GM18907 (cell line): ENCODE measurements around the gene SLX4.

Experiments
- ATAC-seq: cut with Tn5 transposase; IDR thresholded peaks from one replicate; pipeline ENCODE4 v1.9.1; 2021; ENCODE audit warnings: mild to moderate bottlenecking, moderate library complexity; ENCODE audit not compliant: unreplicated experiment

The SLX4 gene

DNA sequence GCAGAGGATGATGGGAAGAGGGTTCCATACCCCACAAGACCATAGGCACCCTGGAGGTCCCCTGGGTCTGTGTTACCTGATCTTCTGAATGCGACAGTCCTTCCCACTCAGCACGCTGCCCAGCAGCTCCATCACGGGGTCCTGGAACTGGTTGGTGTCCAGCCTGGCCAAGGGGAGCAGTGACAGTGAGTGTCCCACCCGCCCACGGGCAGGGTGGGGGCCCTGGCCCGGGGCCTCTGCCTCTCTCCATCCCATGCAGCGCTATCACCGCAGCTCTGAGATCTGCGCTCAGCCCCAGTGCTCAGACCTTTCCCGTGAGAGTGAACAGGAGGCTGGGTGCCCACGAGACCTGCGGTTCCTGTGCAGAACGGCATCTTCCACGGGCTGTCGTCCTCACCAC, 49.8 kb downstream of the SLX4 start:
- no peak for ATAC-seq

DNA sequence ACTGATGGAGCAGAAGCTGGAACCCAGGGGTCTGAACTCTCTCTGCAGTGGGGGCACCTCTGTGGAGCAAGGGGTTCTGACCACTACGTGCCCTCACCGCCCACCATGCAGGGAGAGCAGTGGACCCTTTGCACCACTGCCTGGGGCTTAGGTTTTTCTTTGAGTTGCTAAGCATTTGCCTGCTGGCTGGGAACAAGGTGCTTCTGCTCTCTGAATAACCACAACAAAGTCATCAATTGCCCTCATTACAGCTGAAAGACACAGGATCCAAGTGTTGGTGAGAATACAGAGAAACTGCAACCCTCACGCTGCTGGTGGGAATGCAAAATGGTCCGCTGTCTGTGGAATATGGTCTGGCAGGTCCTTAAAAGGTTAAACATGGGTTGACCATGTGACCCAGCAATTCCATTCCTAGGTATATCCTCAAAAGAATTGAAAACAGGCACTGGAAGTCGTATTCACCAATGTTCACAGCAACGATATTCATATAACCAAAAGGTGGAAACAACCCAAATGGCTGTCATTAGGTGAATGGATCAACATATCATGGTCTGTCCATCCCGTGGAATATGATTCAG, 57.0 kb downstream of the SLX4 start:
- no peak for ATAC-seq

DNA sequence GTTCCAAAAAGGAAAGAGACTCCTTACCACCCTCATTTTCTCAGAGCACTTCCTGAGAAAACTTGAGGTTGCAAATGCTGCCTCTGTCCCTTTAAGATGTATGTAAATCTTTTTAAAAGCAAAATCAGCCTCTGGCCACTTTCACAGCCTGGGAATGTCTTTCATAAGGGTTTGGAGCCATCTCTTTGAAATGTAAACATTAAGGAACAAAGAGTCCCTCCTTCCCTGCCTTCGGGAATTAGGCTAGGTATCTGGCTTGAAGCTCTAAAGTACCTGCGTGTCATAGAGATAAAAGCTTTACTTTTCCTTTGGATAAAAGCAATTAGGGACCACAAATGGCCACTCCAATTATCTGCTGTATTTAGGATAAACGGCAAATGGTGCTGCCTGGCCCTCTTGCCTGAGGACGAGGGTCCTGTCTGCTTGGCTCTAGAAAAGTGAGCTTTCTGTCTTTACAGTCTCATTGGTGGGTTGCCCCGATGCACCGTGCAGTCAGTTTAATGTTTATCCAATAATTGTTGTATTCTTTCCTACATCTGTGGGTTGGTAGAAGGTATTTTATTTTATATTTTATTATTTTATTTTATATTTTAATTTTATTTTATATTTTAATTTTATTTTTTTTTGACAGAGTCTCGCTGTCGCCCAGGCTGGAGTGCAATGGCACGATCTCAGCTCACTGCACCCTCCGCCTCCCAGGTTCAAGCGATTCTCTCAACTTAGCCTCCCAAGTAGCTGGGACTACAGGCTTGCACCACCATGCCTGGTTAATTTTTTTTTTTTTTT, 58.1 kb downstream of the SLX4 start:
- no peak for ATAC-seq

DNA sequence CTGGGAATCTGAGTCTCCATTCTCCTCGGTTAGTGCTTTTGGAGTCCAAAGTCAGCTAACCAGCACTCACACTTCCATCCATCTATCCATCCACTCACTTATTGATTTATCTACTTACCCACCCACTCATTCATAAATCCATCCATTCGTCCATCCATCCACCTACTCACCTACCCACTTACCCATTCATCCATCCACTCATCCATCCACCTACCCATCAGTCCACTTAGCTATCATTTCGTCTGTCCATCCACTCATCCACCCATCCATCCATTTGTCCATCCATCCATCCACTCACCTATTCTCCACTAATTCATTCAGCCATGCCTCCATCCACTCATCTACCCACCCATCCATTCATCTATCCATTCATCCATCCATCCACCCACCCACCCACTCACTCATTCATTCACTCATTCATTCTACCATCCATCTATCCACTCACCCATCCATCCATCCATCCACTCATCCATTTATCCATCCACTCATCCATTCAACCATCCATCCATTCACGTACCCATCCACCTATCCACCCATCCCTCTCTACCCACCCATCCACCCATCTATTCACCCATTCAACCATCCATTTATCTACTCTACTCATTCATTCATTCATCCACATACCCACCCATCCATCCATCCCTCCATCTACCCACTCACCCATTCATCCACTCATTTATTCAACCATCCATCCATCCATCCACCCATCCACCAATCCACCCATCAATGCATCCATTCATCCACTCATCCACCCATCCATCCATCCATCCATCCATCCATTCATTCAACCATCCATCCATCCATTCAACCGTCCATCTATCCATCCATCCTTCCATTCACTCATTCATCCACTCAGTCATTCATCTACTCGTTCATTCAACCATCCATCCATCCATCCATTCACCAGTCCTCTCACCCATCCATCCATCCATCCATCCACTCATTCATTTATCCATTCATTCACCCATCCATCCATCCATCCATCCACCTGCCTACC, 60.3 kb downstream of the SLX4 start:
- ATAC-seq = no peak

DNA sequence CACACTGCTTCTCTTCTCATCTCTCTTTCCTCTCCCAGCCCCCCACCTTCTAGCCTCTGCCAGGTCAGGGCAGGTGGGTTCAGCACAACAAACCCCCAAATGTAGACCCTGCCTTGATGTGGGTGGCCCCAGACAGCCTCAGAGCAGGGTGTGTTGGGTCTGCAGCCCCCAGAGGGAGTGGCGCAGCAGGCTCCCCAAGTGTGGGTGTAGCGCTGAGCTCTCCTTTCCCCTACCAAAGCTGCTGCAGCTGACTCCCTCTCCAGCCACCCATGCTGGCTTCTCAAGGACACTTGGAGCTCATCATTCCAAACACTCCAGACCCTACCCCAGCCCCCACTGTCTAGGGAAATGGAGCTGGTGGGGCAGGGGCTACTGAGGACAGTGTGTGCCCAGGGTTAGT, 61.5 kb downstream of the SLX4 start:
- ATAC-seq = no peak

DNA sequence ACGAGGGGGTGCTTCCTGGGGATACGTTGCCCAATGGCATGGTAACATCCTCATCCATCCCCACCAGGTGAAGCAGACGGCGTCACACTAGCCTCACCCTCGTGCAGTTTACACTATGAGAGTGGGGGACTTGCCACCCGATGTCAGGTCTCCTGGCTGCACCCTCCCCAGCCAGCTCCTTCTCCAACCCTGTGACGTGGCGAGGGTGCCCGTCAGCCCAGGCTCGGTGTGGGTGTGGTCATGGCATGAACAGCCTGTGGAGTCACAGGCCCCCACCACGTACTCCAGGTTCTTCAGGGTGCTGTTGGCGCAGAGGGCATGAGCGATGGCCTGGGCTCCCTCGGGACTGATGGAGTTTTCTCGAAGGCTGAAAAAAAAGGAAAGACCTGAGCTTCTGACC, 62.5 kb downstream of the SLX4 start:
- ATAC-seq = no peak

DNA sequence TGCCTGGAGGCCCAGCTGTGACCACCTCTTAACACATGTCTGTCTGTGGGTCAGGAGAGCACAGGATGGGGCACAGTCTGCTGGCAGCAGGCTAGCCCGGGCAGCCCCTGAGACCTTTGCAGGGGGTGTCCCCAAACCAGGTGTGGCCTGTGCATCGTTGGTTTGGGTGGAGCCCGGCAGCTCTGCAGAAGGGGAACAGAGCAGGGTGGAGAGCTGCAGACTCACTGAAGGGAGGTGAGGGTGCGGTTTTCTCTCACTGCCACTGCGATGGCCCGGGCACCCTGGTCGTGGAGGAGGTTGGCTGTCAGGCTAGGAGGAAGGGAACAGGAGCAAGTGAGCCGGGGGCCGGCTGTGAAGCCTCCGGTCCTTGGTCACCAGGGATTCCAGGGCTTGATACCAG, 63.0 kb downstream of the SLX4 start:
- ATAC-seq = no peak

DNA sequence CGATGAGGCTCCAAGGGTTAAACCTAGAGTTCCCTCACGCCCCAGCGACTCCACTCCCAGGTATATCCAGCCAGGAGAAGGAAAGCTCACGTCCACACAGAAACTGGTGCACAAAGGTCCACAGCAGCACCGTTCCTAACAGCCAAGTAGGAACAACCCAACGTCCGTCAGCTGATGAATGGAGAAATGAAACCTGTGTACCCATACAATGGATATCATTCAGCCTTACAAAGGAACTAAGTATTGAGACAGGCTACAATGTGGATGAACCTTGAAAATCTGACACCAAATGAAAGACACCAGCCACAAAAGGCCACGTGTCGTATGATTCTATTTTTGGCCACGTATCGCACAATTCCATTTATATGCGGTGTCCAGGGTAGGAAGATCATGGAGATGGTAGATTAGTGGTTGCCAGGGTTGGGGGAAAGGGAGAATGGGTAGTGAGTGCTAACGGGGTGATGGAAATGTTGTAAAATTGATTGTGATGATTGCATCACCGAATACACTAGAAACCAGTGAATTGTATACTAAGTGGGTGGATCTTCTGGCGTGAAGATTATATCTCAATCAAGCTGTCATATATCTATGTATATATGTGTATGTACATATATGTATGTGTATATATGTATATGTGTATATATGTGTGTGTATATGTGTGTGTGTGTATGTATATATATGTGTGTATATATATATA, 64.3 kb downstream of the SLX4 start:
- no peak for ATAC-seq

DNA sequence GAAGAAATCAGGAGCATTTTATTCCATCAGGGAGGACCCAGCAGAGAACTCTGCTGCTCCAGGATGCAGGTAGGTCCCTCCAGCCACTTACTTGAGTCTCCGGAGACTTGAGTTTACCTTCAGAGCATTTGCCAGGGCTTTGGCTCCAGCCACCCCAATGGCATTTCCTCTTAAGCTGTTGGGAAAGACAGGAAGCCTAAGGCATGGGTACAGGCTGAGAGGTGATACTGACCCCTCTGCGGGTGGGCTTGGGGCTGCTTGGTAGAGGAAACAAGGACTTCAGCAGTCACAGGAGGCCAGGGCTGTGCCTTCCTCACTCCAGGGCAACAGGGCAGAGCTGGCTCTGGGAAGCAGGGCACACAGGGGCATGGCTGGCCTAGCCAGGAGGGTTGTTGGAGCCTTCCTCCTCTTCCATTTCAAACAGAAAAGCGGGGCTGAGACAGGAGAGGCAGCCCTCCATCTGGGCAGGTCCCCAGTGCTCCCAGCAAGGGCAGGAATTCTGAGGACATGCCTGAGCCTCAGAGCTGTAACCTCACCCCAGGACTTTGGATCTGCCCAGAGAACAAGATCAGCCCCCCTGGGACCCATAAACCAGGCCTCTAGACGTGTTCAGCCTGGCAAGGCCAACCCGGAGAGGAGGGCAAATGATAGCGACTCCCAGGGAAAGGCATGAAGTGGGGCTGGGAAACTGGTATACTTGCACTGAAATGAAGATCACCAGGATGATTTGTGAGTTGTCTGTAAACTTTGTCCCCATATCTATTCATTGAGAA, 68.6 kb downstream of the SLX4 start:
- ATAC-seq = no peak

DNA sequence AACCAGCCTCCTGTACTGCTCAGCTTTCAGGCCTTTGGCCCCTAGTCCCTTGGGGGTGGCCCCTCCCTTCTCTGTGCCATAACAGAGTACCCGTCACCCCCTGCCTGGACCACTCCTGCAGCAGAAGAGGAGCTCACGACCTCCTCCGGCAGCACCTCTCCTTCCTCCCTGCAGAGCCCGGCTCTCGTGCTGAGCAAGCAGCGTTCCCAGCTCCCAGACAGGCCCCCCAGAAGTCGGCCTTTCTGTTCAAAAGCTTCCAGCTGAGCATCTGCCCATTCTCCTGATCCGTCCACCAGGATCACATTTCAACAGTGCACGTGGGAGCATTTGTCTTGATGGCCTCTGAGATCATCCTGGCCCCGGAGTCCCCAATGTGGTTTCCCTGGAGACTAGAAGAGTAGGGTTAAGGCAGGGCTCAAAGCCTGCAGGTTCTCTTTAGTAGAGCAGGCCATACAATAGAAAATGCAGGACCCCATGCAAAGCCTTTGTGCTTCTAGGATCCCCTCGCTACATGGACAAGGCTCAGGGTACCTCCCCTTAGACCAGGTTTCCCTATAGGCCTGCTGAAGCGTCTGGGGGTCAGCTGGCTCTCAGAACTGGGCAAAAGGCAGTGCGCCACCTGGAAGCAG, 69.8 kb downstream of the SLX4 start:
- ATAC-seq = no peak

DNA sequence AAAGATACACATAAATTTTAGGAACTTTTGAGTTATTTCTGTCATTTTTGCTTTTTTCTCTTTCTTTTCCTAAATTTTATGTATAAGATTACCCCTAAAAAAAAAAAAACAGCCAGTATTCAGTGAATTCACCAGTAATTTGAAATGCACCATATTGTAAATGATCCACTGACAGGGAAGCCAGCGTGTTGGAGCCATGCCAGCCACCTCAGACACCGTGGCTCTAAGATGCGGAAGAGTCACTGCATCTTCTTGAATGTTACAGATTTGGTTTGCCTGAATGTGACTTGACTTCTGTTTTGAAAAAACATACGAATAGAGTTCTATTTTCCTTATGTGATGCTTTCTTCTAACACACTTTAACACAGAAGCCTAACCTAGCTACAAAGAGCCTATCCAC, 73.2 kb downstream of the SLX4 start:
- ATAC-seq = no peak

DNA sequence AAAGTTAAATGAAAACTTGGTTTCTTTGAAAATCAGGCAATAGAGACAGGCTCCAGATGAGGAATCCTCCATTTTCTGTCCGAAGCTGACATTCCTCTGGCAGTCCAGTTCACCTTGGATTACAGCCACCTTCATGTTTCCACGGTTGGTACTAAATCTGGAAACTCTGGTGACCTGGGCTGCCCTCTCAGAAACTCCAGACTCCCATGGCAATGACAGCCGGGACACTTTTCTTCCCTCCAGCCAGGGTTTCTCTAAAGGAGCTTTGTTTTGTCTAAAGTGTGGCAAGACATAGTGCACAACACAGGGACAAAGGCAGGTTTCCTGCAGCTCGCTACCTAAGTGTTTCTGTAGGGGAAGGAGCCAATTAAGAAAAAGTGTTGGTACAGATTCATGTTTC, 74.6 kb downstream of the SLX4 start:
- ATAC-seq = no peak

DNA sequence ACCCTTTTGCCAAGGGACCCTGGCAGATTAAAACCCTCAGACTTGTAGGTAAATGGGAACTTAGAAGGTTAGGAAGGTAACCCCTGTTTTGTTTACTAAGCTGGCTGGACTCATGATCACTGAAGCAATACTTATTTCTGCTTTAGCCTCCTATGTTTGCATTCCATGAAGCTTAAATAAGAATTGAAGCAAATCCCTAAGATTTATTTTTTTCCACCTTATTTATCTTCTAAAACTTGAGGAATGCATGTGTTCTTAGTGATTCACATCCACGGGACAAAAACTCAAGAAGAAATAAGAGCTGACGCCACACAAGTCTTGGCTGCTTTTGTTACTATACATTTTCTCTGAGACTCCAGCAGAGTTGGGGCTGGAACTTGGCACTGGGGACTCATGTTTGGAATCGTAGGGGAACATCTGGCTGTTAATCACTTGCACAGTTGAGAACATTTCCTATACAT, 75.1 kb downstream of the SLX4 start:
- no peak for ATAC-seq

DNA sequence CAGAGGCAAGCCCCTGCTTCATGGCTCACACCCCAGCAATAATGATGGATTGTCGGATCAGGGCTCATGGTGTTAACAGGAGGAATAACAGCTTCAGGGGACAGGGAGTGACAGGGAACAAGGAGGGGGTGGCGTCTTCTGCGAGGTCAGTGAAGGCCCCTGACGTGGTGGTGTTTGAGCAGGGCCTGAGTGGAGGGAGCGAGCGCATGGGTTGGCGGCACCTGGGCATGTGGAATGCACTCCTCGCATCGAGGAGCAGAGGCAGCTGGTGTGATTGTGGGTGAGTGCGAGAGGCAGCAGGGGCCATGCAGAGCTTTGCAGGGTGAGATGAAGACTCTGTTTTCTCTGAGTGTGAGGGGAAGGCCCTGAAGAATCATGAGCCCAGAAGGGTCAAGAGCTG, 77.3 kb downstream of the SLX4 start:
- ATAC-seq = no peak

DNA sequence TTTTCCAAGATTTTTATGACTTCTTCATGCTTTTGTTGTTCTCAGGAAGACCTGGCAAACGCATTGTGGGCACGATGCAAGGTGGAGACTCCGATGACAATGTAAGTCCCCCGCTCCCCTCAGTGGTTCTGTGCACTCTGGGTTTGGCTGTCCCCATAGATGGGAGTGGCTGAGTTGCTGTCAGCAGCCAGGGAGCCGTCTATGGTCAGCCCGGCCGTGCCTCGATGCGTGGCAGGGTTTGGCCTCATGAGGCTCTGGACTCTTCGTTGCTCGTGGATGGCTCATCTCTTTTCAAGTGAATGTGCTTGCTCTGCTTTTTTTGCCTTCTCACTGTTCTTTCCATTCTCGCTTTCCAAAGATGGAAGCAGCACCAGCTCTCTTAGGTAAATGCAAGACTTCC, 78.7 kb downstream of the SLX4 start:
- no peak for ATAC-seq
